Peyer's patch (tissue), 4 donors: ENCODE results near the gene MISP3.

ENCODE experiments used
- POLR2A ChIP-seq, 2 donors: fragments of 450-650 bp; IDR thresholded peaks; one replicate each; pipeline ENCODE4 v1.5.1; 2017; ENCODE audit warnings: antibody characterized with exemption in 2 of 2, mild to moderate bottlenecking in 2 of 2, moderate library complexity in 2 of 2
- TF ChIP-seq, protein P1 (sequence below), 6 experiments: fragments of 450-650 bp in 4 of 6; fragments of 200-600 bp in 2 of 6; sonication (generic) in 1 of 6; IDR thresholded peaks; one replicate each; pipeline ENCODE4 v1.5.1; 2017 to 2019; ENCODE audit warnings: antibody characterized with exemption in 6 of 6, mild to moderate bottlenecking in 3 of 6, moderate library complexity in 1 of 6

DNA sequence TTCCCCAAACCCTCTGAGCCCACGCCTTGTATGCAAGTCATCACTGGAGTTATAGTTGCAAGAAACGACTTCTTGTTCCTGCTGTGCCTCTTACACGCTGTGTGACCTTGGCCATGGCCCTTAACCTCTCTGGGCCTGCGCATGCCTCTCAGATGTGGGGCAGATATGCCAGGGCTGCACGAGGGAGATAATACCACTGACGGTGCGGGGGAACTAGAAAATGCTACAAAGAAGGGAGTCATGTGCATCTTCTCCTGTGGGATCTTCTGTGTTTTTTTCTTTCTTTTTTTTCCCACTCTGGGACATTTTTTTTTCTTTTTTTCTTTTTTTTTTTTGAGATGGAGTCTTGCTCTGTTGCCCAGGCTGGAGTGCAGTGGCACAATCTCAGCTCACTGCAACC is 22.3 kb downstream of the MISP3 start:
- TF ChIP-seq, protein P1, sequence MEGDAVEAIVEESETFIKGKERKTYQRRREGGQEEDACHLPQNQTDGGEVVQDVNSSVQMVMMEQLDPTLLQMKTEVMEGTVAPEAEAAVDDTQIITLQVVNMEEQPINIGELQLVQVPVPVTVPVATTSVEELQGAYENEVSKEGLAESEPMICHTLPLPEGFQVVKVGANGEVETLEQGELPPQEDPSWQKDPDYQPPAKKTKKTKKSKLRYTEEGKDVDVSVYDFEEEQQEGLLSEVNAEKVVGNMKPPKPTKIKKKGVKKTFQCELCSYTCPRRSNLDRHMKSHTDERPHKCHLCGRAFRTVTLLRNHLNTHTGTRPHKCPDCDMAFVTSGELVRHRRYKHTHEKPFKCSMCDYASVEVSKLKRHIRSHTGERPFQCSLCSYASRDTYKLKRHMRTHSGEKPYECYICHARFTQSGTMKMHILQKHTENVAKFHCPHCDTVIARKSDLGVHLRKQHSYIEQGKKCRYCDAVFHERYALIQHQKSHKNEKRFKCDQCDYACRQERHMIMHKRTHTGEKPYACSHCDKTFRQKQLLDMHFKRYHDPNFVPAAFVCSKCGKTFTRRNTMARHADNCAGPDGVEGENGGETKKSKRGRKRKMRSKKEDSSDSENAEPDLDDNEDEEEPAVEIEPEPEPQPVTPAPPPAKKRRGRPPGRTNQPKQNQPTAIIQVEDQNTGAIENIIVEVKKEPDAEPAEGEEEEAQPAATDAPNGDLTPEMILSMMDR (IDR thresholded peaks at IDR 0.05), result no peak
- no peak for TF ChIP-seq POLR2A (IDR thresholded peaks at IDR 0.05)
